Measurements from ENCODE around the gene RAB3IL1.

DNA sequence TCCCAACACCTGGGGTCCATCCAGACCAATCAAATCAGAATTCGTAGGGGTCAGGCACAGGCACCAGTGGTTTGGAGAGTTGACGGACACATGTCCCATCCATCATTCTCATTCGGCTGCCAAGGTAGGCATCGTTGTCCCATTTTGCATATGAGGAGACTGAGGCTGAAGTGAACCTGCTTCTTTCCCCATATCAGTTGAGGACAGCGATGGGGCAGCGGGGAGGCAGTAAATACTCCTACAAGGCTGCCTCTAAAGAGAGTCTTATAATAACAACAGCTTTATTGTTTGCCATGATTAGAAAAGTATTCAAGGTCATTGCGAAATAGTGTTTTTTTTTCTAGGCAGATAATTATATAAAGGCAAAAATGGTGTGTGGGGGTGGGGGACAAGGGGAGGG is 31.1 kb upstream of the RAB3IL1 start:
- TF ChIP-seq, protein P1, sequence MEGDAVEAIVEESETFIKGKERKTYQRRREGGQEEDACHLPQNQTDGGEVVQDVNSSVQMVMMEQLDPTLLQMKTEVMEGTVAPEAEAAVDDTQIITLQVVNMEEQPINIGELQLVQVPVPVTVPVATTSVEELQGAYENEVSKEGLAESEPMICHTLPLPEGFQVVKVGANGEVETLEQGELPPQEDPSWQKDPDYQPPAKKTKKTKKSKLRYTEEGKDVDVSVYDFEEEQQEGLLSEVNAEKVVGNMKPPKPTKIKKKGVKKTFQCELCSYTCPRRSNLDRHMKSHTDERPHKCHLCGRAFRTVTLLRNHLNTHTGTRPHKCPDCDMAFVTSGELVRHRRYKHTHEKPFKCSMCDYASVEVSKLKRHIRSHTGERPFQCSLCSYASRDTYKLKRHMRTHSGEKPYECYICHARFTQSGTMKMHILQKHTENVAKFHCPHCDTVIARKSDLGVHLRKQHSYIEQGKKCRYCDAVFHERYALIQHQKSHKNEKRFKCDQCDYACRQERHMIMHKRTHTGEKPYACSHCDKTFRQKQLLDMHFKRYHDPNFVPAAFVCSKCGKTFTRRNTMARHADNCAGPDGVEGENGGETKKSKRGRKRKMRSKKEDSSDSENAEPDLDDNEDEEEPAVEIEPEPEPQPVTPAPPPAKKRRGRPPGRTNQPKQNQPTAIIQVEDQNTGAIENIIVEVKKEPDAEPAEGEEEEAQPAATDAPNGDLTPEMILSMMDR (IDR thresholded peaks at IDR 0.05; ENCODE audit: low read depth, low read length): no peak
- TF ChIP-seq EZH2phosphoT487 (IDR thresholded peaks at IDR 0.05; ENCODE audit: low read depth): no peak

Measured in OCI-LY3 (cell line).